ENCODE data around the gene PCDHB5.
"Not testable (repeated sequence)": the region's sequence is repeated elsewhere in the genome, so short reads cannot be mapped to it uniquely, and the experiment has no call there.

PCDHB5 gene

DNA sequence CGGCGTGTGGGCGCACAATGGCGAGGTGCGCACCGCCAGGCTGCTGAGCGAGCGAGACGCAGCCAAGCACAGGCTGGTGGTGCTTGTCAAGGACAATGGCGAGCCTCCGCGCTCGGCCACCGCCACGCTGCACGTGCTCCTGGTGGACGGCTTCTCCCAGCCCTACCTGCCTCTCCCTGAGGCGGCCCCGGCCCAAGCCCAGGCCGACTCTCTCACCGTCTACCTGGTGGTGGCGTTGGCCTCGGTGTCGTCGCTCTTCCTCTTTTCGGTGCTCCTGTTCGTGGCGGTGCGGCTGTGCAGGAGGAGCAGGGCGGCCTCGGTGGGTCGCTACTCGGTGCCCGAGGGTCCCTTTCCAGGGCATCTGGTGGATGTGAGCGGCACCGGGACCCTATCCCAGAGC, 17.1 kb downstream of the PCDHB5 start:
- not testable (repeated sequence) for DNase-seq

DNA sequence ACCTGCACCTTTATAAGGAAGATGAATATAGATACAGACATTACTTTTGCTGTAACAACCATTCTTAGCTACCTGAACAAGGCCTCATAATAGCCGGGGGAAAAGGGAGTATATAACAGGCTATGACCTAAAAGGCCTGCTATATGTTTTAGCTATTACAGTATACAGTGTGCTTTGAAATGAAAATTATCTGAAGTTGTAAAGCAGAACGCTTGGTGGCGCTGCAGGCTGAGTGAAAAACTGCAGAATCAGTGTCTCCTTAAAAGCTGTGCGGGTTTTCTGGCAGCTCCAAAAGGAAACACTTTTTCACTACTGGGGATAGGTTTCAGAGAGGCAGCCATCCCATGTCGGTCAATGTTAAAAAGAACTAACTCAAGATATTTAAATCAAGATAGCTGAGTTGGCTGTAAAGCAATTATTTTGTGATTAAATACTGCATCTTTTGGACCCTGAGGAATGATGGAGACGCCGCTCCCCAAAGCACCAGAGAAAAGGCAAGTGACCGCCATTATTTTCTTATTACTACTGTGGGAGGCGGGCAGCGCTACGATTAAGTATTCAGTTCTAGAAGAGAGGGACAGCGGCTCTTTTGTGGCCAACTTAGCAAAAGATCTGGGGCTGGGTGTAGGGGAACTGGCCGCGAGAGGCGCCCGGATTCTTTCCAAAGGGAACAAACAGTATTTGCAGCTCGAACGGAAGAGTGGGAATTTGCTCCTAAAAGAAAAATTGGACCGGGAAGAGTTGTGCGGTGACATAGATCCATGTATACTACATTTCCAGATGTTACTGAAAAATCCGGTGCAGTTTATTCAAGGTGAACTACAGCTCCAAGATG, 20.8 kb downstream of the PCDHB5 start:
- no peak for DNase-seq

DNA sequence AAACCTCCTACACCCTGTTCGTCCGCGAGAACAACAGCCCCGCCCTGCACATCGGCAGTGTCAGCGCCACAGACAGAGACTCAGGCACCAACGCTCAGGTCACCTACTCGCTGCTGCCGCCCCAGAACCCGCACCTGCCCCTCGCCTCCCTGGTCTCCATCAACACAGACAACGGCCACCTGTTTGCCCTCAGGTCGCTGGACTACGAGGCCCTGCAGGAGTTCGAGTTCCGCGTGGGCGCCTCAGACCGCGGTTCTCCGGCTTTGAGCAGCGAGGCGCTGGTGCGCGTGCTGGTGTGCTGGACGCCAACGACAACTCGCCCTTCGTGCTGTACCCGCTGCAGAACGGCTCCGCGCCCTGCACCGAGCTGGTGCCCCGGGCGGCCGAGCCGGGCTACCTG, 22.4 kb downstream of the PCDHB5 start:
- DNase-seq = not testable (repeated sequence)

DNA sequence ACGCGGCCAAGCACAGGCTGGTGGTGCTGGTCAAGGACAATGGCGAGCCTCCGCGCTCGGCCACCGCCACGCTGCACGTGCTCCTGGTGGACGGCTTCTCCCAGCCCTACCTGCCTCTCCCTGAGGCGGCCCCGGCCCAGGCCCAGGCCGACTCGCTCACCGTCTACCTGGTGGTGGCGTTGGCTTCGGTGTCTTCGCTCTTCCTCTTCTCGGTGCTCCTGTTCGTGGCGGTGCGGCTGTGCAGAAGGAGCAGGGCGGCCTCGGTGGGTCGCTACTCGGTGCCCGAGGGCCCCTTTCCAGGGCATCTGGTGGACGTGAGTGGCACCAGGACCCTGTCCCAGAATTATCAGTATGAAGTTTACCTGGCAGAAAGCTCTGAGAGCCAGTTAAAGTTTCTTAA, 22.9 kb downstream of the PCDHB5 start:
- not testable (repeated sequence) for DNase-seq

DNA sequence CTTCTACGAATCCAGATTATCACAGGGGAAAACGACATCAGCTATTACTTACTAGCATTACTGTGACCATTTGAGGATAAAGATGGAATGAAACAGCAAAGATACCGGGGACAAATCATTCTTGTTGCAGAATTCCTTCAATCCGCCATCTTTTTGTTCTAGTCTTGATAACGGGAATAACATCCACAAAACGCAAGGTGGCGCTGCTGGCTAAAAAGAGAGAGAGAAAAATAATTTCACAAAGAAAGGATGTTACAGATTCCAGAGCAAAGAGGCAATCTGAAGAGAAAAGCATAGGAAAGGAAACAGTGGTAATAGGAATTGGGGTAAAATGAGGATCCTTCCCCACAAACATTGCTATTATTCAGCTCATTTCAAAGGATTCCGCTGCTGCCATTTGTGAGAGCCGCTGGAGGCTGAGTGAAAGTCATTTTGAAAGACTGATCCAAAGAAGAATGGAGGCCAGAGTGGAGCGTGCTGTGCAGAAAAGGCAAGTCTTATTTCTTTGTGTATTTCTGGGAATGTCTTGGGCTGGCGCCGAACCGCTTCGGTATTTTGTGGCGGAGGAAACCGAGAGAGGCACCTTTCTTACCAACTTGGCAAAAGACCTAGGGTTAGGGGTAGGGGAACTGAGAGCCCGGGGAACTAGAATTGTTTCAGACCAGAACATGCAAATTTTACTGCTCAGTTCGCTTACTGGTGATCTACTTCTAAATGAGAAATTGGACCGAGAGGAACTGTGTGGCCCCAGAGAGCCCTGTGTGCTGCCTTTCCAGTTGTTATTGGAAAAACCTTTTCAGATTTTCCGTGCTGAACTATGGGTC, 37.6 kb downstream of the PCDHB5 start, which contains the start of gene PCDHB7:
Gene PCDHB7 (plus strand): TSS at position 264 of the 824 bp plus-strand sequence. CDS start 192 bp downstream, at position 456.
- DNase-seq = peak; percentile 31

DNA sequence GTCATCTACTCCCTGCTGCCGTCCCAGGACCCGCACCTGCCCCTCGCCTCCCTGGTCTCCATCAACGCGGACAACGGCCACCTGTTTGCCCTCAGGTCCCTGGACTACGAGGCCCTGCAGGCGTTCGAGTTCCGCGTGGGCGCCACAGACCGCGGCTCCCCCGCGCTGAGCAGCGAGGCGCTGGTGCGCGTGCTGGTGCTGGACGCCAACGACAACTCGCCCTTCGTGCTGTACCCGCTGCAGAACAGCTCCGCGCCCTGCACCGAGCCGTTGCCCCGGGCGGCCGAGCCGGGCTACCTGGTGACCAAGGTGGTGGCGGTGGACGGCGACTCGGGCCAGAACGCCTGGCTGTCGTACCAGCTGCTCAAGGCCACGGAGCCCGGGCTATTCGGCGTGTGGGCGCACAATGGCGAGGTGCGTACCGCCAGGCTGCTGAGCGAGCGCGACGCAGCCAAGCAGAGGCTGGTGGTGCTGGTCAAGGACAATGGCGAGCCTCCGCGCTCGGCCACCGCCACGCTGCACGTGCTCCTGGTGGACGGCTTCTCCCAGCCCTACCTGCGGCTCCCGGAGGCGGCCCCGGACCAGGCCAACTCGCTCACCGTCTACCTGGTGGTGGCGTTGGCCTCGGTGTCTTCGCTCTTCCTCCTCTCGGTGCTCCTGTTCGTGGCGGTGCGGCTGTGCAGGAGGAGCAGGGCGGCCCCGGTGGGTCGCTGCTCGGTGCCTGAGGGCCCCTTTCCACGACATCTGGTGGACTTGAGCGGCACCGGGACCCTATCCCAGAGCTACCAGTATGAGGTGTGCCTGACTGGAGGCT, 39.5 kb downstream of the PCDHB5 start:
- not testable (repeated sequence) for DNase-seq

DNA sequence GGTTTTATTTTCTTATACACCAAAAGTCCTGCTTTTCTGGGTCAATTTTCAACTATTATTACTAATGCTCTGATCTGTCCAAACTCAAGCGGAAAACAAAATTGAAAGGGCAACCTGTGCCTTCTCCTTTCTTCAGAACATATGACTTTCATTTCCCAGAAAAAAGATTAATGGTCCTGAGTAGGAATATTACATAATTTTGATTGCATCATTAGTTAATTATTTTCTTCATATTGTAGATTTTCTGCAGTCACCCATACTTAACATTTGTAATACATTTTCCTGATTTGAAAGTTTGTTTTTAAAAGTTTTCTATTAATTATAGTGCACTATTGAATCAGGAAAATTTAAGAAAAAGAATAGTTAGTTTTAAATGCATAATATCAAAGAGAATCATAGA, 40.9 kb downstream of the PCDHB5 start:
- no peak for DNase-seq

DNA sequence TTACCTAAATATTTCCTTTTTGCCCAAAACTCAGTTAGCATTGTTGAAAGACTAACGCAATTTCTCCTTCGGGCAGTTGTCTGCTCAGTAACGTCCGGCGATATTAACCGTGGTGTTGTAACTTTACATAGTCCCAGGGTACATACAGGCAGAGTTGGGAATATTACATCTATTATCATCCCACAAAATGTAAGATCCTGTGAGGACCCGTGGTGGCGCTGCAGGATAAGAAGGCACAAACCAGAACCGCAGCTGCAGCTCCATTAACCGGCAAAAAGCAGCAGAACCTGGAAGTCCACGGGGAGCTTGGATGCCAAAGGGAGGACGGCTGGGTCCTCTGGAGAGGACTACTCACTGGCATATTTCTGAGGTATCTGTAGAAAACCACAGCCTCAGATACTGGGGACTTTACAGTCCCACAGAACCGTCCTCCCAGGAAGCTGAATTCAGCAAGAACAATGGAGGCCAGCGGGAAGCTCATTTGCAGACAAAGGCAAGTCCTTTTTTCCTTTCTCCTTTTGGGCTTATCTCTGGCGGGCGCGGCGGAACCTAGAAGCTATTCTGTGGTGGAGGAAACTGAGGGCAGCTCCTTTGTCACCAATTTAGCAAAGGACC, 42.7 kb downstream of the PCDHB5 start, which contains the start of gene PCDHB8:
Gene PCDHB8 (plus strand): TSS at position 214 of the 615 bp plus-strand sequence. CDS start 245 bp downstream, at position 459.
- DNase-seq = not testable (repeated sequence)

DNA sequence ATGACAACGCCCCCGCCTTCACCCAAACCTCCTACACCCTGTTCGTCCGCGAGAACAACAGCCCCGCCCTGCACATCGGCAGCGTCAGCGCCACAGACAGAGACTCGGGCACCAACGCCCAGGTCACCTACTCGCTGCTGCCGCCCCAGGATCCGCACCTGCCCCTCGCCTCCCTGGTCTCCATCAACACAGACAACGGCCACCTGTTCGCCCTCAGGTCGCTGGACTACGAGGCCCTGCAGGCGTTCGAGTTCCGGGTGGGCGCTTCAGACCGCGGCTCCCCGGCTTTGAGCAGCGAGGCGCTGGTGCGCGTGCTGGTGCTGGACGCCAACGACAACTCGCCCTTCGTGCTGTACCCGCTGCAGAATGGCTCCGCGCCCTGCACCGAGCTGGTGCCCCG, 44.4 kb downstream of the PCDHB5 start:
- DNase-seq = not testable (repeated sequence)

DNA sequence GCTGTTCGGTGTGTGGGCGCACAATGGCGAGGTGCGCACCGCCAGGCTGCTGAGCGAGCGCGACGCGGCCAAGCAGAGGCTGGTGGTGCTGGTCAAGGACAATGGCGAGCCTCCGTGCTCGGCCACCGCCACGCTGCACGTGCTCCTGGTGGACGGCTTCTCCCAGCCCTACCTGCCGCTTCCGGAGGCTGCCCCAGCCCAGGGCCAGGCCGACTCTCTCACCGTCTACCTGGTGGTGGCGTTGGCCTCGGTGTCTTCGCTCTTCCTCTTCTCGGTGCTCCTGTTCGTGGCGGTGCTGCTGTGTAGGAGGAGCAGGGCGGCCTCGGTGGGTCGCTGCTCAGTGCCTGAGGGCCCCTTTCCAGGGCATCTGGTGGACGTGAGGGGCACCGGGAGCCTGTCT, 44.9 kb downstream of the PCDHB5 start:
- not testable (repeated sequence) for DNase-seq

DNA sequence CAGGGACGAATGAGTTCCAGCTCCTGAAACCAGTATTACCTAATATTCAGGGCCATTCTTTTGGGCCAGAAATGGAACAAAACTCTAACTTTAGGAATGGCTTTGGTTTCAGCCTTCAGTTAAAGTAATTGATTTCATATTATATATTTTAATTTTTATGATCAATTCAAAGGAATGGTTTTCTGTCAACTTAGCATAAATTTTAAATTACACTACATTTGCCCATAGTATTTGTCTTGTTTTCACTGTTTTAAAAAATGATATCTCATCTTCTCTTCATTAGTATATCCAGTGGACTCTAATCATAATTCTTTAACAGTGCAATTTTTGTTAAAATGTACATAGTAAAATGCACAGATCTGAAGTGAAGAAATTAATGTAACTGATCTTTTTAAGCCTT, 45.3 kb downstream of the PCDHB5 start:
- DNase-seq = no peak

DNA sequence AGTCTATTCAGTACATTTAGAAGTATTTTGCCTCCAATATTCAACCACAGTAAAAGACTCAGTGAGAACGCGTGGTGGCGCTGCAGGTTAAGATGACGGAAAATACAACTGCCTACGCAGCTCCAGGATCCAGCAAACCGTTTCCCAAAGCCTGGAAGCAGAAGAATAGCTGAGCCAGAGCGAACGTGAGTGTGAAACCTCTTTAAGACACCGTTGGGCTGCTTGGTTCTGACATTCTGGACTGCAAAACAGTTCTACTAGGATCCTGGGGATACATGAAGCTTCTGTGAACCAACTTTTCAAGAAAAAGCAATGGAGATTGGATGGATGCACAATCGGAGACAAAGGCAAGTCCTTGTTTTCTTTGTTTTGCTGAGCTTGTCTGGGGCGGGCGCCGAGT, 47.2 kb downstream of the PCDHB5 start, which contains the start of gene PCDHB16:
Gene PCDHB16 (plus strand): TSS at position 140 of the 400 bp plus-strand sequence. CDS start 173 bp downstream, at position 313.
- DNase-seq = peak; percentile 25

DNA sequence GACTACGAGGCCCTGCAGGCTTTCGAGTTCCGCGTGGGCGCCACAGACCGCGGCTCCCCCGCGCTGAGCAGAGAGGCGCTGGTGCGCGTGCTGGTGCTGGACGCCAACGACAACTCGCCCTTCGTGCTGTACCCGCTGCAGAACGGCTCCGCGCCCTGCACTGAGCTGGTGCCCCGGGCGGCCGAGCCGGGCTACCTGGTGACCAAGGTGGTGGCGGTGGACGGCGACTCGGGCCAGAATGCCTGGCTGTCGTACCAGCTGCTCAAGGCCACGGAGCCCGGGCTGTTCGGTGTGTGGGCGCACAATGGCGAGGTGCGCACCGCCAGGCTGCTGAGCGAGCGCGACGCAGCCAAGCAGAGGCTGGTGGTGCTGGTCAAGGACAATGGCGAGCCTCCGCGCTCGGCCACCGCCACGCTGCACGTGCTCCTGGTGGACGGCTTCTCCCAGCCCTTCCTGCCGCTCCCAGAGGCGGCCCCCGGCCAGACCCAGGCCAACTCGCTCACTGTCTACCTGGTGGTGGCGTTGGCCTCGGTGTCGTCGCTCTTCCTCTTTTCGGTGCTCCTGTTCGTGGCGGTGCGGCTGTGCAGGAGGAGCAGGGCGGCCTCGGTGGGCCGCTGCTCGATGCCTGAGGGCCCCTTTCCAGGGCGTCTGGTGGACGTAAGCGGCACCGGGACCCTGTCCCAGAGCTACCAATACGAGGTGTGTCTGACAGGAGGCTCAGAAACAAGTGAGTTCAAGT, 49.3 kb downstream of the PCDHB5 start:
- not testable (repeated sequence) for DNase-seq

DNA sequence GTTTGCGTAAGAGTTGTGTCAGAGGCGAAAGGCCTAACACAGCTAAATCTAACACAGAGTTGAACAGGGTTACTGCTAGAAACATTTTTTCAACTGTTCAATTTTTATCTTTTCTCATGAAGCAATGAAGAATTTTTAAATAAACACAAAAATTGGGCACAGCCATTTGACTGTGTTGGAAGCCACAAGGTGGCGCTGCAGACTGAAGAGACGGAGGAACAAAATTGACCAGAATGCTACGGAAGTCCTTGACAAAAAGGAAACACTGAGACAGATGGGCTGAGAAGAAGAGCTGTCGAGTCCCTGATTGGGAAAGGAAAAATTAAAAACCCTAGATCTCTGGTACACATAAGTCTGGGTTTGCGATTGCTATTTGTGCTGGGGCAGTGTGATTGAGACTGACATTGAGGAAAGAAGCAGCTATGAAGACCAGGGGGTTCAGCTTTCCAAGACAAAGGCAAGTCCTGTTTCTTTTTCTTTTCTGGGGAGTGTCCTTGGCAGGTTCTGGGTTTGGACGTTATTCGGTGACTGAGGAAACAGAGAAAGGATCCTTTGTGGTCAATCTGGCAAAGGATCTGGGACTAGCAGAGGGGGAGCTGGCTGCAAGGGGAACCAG, 52.0 kb downstream of the PCDHB5 start, which contains the start of gene PCDHB9:
Gene PCDHB9 (plus strand): TSS at position 265 of the 616 bp plus-strand sequence. CDS start 158 bp downstream, at position 423.
- peak; percentile 7 for DNase-seq
